Neural progenitor cell (in vitro differentiated cells): ENCODE measurements around the gene COL4A5. TPM values are rescaled to one million over a fixed set of nuclear protein-coding genes. Genes with fewer than 3 reads are reported as not detected.

Experiments
- DNase-seq: peaks from one replicate; pipeline ENCODE4 v3.0.0-alpha.2; 2016; ENCODE audit warnings: low spot score
- H2AFZ ChIP-seq: fragments of 200-600 bp; sonication (generic); replicated peaks from 2 replicates; pipeline ENCODE4 v1.6.1; 2016; ENCODE audit warnings: antibody characterized with exemption
- H3F3A ChIP-seq: fragments of 200-600 bp; sonication (generic); 2 replicates; pipeline ENCODE4 v1.6.1; 2016; ENCODE audit warnings: antibody characterized with exemption, low read depth
- H3K27ac ChIP-seq: fragments of 200-600 bp; sonication (generic); 2 replicates; pipeline ENCODE4 v1.5.1; 2016; ENCODE audit warnings: mild to moderate bottlenecking
- H3K27me3 ChIP-seq: fragments of 200-600 bp; sonication (generic); 2 replicates; pipeline ENCODE4 v1.6.1; 2016; ENCODE audit warnings: mild to moderate bottlenecking, moderate library complexity
- H3K36me3 ChIP-seq: fragments of 200-600 bp; sonication (generic); 2 replicates; pipeline ENCODE4 v1.5.1; 2016
- H3K4me1 ChIP-seq: fragments of 200-600 bp; sonication (generic); 2 replicates; pipeline ENCODE4 v1.6.1; 2016; ENCODE audit warnings: mixed run types
- H3K4me2 ChIP-seq: fragments of 200-600 bp; sonication (generic); 2 replicates; pipeline ENCODE4 v1.6.1; 2016
- H3K4me3 ChIP-seq: fragments of 200-600 bp; sonication (generic); 2 replicates; pipeline ENCODE4 v1.5.1; 2016
- H3K79me2 ChIP-seq: fragments of 200-600 bp; sonication (generic); 2 replicates; pipeline ENCODE4 v1.6.1; 2016; ENCODE audit warnings: low read depth
- H3K9ac ChIP-seq: fragments of 200-600 bp; sonication (generic); 2 replicates; pipeline ENCODE4 v1.6.1; 2016
- H3K9me3 ChIP-seq: fragments of 200-600 bp; sonication (generic); 2 replicates; pipeline ENCODE4 v1.5.1; 2016; ENCODE audit warnings: low read depth
- H4K20me1 ChIP-seq: fragments of 200-600 bp; sonication (generic); 2 replicates; pipeline ENCODE4 v1.6.1; 2016; ENCODE audit warnings: low read depth
- H3K27ac Mint-ChIP-seq: 3 replicates; pipeline ENCODE4 v1.8.0; 2021; ENCODE audit warnings: mixed read lengths
- H3K27me3 Mint-ChIP-seq: 2 replicates; pipeline ENCODE4 v1.8.0; 2022; ENCODE audit warnings: low read depth, mild to moderate bottlenecking, inconsistent platforms, moderate library complexity, mixed read lengths; ENCODE audit not compliant: insufficient read depth
- H3K36me3 Mint-ChIP-seq: 3 replicates; pipeline ENCODE4 v1.8.0; 2021; ENCODE audit warnings: mixed read lengths
- H3K4me1 Mint-ChIP-seq: 3 replicates; pipeline ENCODE4 v1.8.0; 2021; ENCODE audit warnings: mixed read lengths
- H3K4me3 Mint-ChIP-seq: 3 replicates; pipeline ENCODE4 v1.8.0; 2021; ENCODE audit warnings: mild to moderate bottlenecking, moderate library complexity, mixed read lengths
- H3K9me3 Mint-ChIP-seq: 3 replicates; pipeline ENCODE4 v1.8.0; 2020; ENCODE audit warnings: mixed read lengths
- EZH2 ChIP-seq: fragments of 200-600 bp; sonication (generic); IDR thresholded peaks from 2 replicates; pipeline ENCODE4 v1.6.1; 2017; ENCODE audit warnings: antibody characterized with exemption, mild to moderate bottlenecking, moderate library complexity
- EZH2phosphoT487 ChIP-seq: fragments of 200-600 bp; sonication (generic); IDR thresholded peaks from 2 replicates; pipeline ENCODE4 v1.6.1; 2017; ENCODE audit warnings: antibody characterized with exemption
- total RNA-seq: library from RNA; depleted of rRNA; stranded (reverse); fragments of >200 nt; gene quantifications from 2 replicates; pipeline ENCODE4 v1.2.3, GENCODE V29; 2015; ENCODE audit warnings: low replicate concordance
- TF ChIP-seq, protein P1 (sequence below): fragments of 200-600 bp; sonication (generic); IDR thresholded peaks from 2 replicates; pipeline ENCODE4 v1.5.1; 2017; ENCODE audit warnings: antibody characterized with exemption, mild to moderate bottlenecking

Gene COL4A5
- total RNA-seq, 1 donor from 2014 or later = 115 TPM

DNA sequence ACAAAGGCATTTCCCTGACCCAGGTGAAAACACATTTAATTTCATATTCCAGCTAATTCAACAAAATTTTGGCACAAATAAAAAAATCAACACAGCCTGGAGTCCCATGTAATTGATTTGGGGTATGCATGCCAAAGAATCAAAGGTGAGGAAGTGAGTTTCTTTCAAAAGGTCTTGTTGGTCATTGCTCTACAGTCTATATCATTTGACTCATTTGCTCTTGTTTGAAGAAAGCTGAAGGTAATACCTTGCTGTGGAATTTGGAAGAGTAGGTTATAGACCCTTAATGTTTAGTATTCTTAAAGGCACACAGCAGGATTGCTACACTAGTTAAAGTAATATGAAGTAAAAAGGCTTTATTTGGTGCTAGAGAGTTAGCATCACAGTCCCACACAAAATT, 26.9 kb upstream of the COL4A5 start:
- H3K4me3 Mint-ChIP-seq = no peak overlapping the region
- H3K27ac Mint-ChIP-seq = no peak overlapping the region

DNA sequence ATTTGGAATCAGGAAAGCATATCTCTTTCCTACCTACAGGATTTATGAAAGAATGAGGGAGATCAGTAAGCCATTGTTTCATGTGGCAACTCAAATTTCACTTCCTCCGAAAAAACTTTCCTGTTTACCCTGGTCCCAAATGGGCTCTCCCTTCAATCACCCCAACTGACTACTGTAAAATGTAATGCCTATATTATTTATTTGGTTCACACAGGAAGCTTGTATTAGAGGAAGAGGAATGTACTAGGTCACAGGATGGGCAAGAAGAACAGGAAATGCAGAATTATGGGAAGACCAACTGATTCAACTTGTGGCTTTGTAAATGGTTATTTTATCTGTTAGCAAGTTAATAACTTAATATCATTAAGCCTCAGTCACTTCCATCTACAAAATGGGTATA, 24.5 kb upstream of the COL4A5 start:
- Histone ChIP-seq H3K79me2 (no peaks in the 10 kb centered on the region), H3K4me1 (peaks cover 22% of the 10 kb centered on the region), H3K36me3 (no peaks in the 10 kb centered on the region), H4K20me1 (no peaks in the 10 kb centered on the region), H3F3A (no peaks in the 10 kb centered on the region), H3K4me2 (no peak overlapping the region), H3K4me3 (no peak overlapping the region), H3K27ac (no peak overlapping the region), H3K9ac (no peak overlapping the region), H3K9me3 (no peaks in the 10 kb centered on the region), H2AFZ (no peak overlapping the region), H3K27me3 (no peaks in the 10 kb centered on the region)
- H3K4me1 Mint-ChIP-seq = peaks cover 61% of the 10 kb centered on the region
- H3K36me3 Mint-ChIP-seq = peaks cover 23% of the 10 kb centered on the region
- H3K27me3 Mint-ChIP-seq = no peaks in the 10 kb centered on the region
- DNase-seq = no peak
- peak overlapping the region; percentile 3 for H3K27ac Mint-ChIP-seq
- TF ChIP-seq, protein P1, sequence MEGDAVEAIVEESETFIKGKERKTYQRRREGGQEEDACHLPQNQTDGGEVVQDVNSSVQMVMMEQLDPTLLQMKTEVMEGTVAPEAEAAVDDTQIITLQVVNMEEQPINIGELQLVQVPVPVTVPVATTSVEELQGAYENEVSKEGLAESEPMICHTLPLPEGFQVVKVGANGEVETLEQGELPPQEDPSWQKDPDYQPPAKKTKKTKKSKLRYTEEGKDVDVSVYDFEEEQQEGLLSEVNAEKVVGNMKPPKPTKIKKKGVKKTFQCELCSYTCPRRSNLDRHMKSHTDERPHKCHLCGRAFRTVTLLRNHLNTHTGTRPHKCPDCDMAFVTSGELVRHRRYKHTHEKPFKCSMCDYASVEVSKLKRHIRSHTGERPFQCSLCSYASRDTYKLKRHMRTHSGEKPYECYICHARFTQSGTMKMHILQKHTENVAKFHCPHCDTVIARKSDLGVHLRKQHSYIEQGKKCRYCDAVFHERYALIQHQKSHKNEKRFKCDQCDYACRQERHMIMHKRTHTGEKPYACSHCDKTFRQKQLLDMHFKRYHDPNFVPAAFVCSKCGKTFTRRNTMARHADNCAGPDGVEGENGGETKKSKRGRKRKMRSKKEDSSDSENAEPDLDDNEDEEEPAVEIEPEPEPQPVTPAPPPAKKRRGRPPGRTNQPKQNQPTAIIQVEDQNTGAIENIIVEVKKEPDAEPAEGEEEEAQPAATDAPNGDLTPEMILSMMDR = no peak
- TF ChIP-seq EZH2 (no peak), EZH2phosphoT487 (no peak)
- H3K4me3 Mint-ChIP-seq = no peak overlapping the region
- H3K9me3 Mint-ChIP-seq = no peaks in the 10 kb centered on the region

More for the DNA sequence above, 26.9 kb upstream of the COL4A5 start:
- H3K27me3 ChIP-seq = no peaks in the 10 kb centered on the region
- peaks cover 50% of the 10 kb centered on the region for H3K4me1 Mint-ChIP-seq
- H2AFZ ChIP-seq = no peak overlapping the region
- H3K27me3 Mint-ChIP-seq = no peaks in the 10 kb centered on the region
- no peaks in the 10 kb centered on the region for H3K9me3 ChIP-seq
- H4K20me1 ChIP-seq = no peaks in the 10 kb centered on the region
- H3F3A ChIP-seq = no peaks in the 10 kb centered on the region
- no peaks in the 10 kb centered on the region for H3K79me2 ChIP-seq
- H3K4me1 ChIP-seq = peaks cover 22% of the 10 kb centered on the region
- DNase-seq = no peak
- TF ChIP-seq, protein P1 = no peak
- TF ChIP-seq EZH2phosphoT487 = no peak
- no peak for TF ChIP-seq EZH2
- H3K9me3 Mint-ChIP-seq = no peaks in the 10 kb centered on the region
- H3K36me3 ChIP-seq = no peaks in the 10 kb centered on the region
- H3K36me3 Mint-ChIP-seq = peaks cover 27% of the 10 kb centered on the region
- H3K27ac ChIP-seq = no peak overlapping the region
- no peak overlapping the region for H3K4me2 ChIP-seq
- no peak overlapping the region for H3K9ac ChIP-seq
- H3K4me3 ChIP-seq = no peak overlapping the region

DNA sequence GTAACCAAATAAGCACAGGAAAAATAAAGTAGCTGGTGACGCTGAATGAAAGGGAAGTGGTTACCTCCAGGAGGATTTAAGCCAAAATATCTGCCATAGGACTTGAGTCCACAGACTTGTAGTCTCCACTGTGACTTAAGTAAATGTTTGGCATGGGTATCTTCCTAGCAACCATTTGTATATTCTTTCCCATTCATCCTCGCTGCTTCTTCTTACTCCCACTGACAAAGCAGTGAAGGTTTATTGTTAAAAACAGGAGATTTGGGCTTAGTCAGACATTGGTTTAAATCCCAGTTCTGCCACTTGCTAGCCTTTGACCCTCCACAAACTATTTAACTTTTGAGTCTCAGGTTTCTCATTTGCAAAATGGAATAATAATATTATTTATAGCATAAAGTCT, 23.7 kb upstream of the COL4A5 start:
- no peak overlapping the region for H3K4me2 ChIP-seq
- H3K4me1 ChIP-seq = peaks cover 22% of the 10 kb centered on the region
- Mint-ChIP-seq H3K27ac (peak overlapping the region; percentile 15), H3K27me3 (no peaks in the 10 kb centered on the region), H3K9me3 (no peaks in the 10 kb centered on the region), H3K4me3 (no peak overlapping the region), H3K4me1 (peaks cover 62% of the 10 kb centered on the region), H3K36me3 (peaks cover 22% of the 10 kb centered on the region)
- no peak overlapping the region for H3K9ac ChIP-seq
- no peak overlapping the region for H2AFZ ChIP-seq
- no peaks in the 10 kb centered on the region for H3K9me3 ChIP-seq
- H3K79me2 ChIP-seq = no peaks in the 10 kb centered on the region
- TF ChIP-seq, protein P1 = no peak
- TF ChIP-seq EZH2phosphoT487 = no peak
- no peak for TF ChIP-seq EZH2
- H3K4me3 ChIP-seq = no peak overlapping the region
- H3K27ac ChIP-seq = no peak overlapping the region
- no peaks in the 10 kb centered on the region for H3F3A ChIP-seq
- H4K20me1 ChIP-seq = no peaks in the 10 kb centered on the region
- no peak for DNase-seq
- H3K36me3 ChIP-seq = no peaks in the 10 kb centered on the region
- no peaks in the 10 kb centered on the region for H3K27me3 ChIP-seq
